GM12874 (cell line): ENCODE results near the gene PATL1.

Experiments
- TF ChIP-seq, protein P1 (sequence below): IDR thresholded peaks from 2 replicates; pipeline ENCODE4 v1.5.1; 2011; ENCODE audit warnings: low read depth, mild to moderate bottlenecking, control low read depth, low read length, moderate library complexity; ENCODE audit not compliant: insufficient read depth

PATL1 gene

DNA sequence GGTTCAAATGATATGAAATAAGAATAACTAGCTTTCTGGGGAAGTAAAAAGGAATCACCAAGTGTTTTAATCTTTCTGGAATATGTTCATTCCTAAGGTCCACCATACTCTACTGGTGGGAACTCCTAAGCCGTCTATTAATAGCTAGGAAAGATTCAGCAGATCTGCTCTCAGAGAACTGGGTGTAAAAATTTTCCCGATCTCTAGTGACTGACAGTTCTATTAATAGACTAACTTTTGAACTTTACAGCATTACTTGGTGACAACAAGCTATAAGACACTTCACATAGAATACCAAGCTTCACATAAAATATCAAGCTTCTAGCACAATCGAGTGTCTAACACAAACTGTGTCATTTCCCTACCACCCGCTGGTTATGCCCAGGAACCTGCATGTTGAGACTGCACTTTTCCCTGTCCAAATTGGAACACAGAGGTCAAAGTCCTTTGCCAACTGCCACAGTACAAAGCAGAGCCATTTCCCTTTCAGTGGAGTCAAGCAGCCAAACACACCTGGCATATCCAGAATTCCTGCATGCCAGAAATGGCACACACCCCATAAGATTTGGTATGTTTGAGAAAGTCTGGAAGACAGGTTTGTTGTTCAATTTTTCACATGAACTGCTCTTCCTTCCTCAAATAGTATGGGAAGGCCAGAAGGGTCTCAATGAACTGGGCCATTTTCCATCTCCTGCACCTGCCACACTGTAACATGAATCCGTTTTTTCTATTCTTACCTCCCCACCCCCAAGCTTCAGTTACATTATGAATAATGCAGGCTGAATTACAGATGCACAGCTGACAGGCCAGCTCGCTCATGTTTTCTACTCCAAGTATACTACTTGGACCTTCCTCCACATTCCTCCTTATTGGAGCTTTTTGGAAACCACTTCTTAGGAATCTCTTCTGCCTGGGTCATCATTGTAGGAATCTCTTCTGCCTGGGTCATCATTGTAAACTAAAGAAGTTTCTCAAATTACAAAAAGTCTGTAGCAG is 57.0 kb downstream of the PATL1 start:
- TF ChIP-seq, protein P1, sequence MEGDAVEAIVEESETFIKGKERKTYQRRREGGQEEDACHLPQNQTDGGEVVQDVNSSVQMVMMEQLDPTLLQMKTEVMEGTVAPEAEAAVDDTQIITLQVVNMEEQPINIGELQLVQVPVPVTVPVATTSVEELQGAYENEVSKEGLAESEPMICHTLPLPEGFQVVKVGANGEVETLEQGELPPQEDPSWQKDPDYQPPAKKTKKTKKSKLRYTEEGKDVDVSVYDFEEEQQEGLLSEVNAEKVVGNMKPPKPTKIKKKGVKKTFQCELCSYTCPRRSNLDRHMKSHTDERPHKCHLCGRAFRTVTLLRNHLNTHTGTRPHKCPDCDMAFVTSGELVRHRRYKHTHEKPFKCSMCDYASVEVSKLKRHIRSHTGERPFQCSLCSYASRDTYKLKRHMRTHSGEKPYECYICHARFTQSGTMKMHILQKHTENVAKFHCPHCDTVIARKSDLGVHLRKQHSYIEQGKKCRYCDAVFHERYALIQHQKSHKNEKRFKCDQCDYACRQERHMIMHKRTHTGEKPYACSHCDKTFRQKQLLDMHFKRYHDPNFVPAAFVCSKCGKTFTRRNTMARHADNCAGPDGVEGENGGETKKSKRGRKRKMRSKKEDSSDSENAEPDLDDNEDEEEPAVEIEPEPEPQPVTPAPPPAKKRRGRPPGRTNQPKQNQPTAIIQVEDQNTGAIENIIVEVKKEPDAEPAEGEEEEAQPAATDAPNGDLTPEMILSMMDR: no peak

DNA sequence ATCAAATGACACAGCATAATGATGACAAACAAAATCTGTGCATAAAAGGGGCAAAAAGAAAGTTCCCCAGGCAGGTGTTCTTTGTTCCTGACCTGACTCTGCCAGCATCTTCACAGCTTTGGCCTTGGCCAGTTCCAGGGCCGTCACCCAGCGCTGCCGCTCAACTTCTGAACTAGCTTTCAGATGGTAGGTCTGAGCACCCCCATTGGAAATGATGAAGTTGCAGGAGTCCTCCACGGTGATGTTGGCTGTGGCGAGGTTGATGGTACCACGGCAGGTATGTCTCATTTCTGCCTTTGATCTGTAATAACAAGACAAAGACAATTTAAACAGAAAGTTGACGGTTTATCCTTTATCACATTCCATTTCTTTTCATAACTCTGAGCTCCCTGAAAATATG is 58.5 kb downstream of the PATL1 start:
- TF ChIP-seq, protein P1: no peak

DNA sequence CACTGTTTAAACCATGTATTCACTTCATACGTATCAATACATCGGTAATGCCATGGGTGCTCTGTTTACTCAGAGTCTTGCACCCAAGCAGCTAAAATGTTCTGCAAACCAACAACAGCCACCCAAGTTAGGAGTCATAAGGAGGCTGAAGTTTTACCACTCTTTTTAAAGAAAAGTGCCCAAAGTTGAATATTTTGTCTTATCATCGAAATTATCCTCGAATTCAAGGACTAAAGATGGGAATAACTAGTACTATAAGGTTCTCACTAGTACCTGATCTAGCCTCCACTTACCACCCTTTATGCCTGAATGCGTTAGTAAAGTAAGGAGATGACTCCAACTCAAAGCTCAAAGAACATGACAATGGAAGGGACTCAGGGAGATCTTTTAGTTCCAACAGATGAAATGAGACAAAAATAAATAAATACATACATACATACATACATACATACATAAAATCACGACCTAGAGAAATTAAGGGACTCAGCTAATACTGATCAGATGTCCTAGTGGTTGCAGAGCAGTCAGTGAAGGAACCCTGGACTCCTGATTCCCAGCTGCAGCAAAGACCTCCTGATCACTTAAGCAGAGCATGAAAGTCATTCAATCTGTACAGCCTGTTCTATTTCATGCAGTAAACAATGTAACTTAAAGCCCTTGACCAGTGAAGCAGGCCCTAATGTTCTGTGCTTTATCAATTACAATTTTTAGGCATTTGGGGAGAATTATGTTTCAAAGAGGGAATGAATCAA is 61.0 kb downstream of the PATL1 start:
- TF ChIP-seq, protein P1: no peak

DNA sequence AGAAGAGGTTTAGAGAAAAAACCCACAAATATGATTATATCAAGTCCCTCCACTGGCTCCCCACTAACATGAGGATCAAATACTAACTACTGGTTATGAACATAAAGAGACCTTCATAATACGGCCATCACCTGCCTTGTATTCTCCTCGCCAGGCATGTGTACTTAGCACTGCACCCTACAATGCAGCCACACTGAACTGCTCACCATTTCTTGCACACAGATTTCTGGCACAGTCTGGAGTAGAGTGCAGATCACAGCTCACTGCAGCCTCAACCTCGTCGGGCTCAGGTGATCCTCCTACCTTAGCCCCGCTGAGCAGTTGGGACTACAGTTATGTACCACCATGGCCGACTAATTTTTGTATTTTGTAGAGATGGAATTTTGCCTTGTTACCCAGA is 66.4 kb downstream of the PATL1 start:
- TF ChIP-seq, protein P1: no peak

DNA sequence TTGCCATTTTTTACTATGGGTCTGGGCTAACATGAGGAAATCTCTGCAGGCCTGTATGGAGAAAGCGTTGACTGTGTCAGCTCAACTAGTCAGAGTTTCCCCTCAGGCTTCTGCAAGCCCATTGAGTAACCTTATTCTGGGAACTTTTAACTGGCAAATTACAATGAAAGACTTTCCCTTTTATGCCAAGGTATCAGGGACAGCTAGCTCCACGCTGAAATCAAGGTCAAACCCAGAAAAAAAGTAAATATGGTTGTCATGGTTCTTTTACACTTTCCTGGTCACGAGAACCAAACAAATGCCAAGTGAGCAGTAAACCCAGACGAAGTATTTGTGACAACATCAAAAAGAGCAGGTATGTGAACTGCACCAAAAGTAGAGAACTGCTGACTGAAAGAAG is 67.0 kb downstream of the PATL1 start:
- TF ChIP-seq, protein P1: no peak

DNA sequence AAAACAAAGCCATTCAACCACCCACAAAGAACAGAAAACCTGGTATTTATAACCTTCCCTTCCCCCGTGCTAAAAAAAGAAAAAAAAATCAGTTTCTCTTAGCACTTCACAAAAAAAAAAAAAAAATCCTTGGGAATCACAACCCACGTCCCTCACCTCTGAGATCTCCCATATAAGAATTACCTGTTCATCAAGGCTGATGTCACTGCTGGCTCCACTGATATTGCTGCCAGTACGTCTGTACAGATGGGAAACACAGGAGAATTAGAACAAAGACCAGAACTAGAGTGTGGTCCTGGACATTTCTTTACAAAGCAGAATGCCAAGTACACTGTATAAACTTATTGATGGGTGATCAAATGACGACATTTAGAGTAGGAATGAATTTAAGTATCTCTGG is 68.2 kb downstream of the PATL1 start:
- TF ChIP-seq, protein P1: no peak

DNA sequence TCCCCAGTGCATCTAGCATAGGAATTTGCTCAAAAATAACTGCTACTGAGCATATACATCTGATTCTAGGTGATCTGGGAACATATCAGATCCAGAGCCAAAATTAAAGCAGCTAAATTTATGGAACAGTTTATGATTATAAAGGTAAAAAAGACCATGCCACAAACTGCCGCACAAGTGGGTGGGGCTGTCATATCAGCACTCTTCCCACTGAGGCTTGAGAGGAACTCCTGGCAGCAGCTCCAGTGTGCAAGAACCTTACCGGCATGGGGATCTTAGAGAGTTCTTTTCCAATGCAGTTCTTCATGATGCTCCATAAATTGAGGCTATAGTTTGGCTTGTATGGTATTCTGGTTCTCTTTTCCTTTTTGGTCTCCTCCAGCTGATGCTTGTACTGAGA is 68.6 kb downstream of the PATL1 start:
- TF ChIP-seq, protein P1: no peak
